Measurements from ENCODE around the gene SEMA4B.

DNA sequence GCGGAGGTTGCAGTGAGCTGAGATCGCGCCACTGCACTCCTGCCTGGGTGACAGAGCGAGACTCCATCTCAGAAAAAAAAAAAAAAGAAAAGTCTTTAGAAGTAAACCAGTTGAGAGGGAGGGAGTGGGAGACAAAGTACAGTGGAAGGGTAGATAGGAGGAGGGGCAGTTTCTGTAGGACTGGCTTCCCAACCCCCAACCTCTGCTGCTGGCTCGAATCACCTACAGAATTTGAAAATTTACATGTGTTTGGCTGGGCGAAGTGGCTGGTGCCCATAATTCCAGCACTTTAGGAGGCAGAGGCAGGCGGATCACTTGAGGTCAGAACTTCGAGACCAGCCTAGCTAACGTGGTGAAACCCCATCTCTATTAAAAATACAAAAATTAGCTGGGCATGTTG lies 24.1 kb upstream of the SEMA4B start:
- TF ChIP-seq, protein P1, sequence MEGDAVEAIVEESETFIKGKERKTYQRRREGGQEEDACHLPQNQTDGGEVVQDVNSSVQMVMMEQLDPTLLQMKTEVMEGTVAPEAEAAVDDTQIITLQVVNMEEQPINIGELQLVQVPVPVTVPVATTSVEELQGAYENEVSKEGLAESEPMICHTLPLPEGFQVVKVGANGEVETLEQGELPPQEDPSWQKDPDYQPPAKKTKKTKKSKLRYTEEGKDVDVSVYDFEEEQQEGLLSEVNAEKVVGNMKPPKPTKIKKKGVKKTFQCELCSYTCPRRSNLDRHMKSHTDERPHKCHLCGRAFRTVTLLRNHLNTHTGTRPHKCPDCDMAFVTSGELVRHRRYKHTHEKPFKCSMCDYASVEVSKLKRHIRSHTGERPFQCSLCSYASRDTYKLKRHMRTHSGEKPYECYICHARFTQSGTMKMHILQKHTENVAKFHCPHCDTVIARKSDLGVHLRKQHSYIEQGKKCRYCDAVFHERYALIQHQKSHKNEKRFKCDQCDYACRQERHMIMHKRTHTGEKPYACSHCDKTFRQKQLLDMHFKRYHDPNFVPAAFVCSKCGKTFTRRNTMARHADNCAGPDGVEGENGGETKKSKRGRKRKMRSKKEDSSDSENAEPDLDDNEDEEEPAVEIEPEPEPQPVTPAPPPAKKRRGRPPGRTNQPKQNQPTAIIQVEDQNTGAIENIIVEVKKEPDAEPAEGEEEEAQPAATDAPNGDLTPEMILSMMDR (IDR thresholded peaks at IDR 0.05): no peak
- TF ChIP-seq POLR2A (IDR thresholded peaks at IDR 0.05) (no peak), EP300 (IDR thresholded peaks at IDR 0.05) (no peak)
